HepG2 (cell line): ENCODE data around the gene COX18. TPM values are rescaled to one million over a fixed set of nuclear protein-coding genes. Genes with fewer than 3 reads are reported as not detected.

Experiments used
- ATAC-seq: fragments of 200-7000 bp; cut with Tn5 transposase; 3 replicates; pipeline ENCODE4 v1.9.1; 2020; ENCODE audit warnings: mild to moderate bottlenecking, moderate library complexity
- BruUV-seq: library from RNA; stranded (reverse); fragments of 400-500 nt; replicated peaks from 2 replicates; lab custom pipeline; 2021; lab: Mats Ljungman, UMichigan
- CTCF ChIA-PET: fragments of 300-600 bp; formaldehyde crosslinking; extraction: SDS; loops from one replicate; lab custom pipeline; 2021; ENCODE audit warnings: low total read pairs, inconsistent platforms, low intra/inter-chr PET ratio; lab: Yijun Ruan, JAX
- POLR2A ChIA-PET: fragments of 350-600 bp; sonication (Branson Sonifier 250); formaldehyde crosslinking; loops from one replicate; lab custom pipeline; 2020; ENCODE audit warnings: antibody characterized with exemption, inconsistent platforms; lab: Yijun Ruan, JAX
- DNase-seq: peaks from one replicate; pipeline ENCODE4 v3.0.0-alpha.2; 2015; ENCODE audit warnings: low spot score
- FAIRE-seq: peaks from 3 replicates; lab custom pipeline; 2011; peaks lifted over from hg19 to GRCh38; lab: Jason Lieb, UNC
- H2AFZ ChIP-seq: one replicate; pipeline ENCODE4 v1.6.1; 2011; ENCODE audit warnings: low read length, inconsistent platforms
- H3K27ac ChIP-seq: fragments of 300-600 bp; 3 replicates; pipeline ENCODE4 v1.8.0; 2011; ENCODE audit warnings: mixed run types, mild to moderate bottlenecking, mixed read lengths, low read length, inconsistent platforms; ENCODE audit not compliant: insufficient read depth; ENCODE audit errors: extremely low read length
- H3K27me3 ChIP-seq, 2 experiments: fragments of 200-600 bp in 1 of 2; 2 replicates in 1 of 2; 3 replicates in 1 of 2; pipeline versions ENCODE4 v1.6.0 to v1.8.0; 2011; ENCODE audit warnings: low read length in 2 of 2, mild to moderate bottlenecking in 2 of 2, moderate library complexity in 2 of 2, inconsistent platforms in 1 of 2; ENCODE audit not compliant: insufficient read depth in 2 of 2, control insufficient read depth in 1 of 2
- H3K36me3 ChIP-seq, 2 experiments: fragments of 200-600 bp in 1 of 2; replicated peaks in 1 of 2; 2 replicates in 1 of 2; 3 replicates in 1 of 2; pipeline versions ENCODE4 v1.5.1 to v1.8.0; 2011; ENCODE audit warnings: low read length in 2 of 2, inconsistent platforms in 1 of 2; ENCODE audit not compliant: insufficient read depth in 2 of 2, control insufficient read depth in 1 of 2
- H3K4me1 ChIP-seq: 2 replicates; pipeline ENCODE4 v1.5.1; 2012; ENCODE audit warnings: low read length, inconsistent platforms; ENCODE audit not compliant: insufficient read depth
- H3K4me2 ChIP-seq: 2 replicates; pipeline ENCODE4 v1.6.0; 2011; ENCODE audit warnings: low read depth, low read length, inconsistent platforms
- H3K4me3 ChIP-seq, 3 experiments: fragments of 200-600 bp in 1 of 3; sonication (generic), shearing (Covaris generic) in 1 of 3; replicated peaks in 1 of 3; 2 replicates each; pipeline ENCODE4 v1.5.1; 2011 to 2016; ENCODE audit warnings: low read length in 3 of 3, inconsistent platforms in 2 of 3, low read depth in 2 of 3, mild to moderate bottlenecking in 2 of 3, control low read depth in 1 of 3, mixed read lengths in 1 of 3; ENCODE audit not compliant: insufficient read depth in 1 of 3
- H3K79me2 ChIP-seq: one replicate; pipeline ENCODE4 v1.6.1; 2011; ENCODE audit warnings: low read length, inconsistent platforms; ENCODE audit not compliant: insufficient read depth
- H3K9ac ChIP-seq: 2 replicates; pipeline ENCODE4 v1.6.0; 2011; ENCODE audit warnings: mild to moderate bottlenecking, low read depth, low read length, inconsistent platforms; ENCODE audit not compliant: insufficient read depth
- H3K9me3 ChIP-seq: 2 replicates; pipeline ENCODE4 v1.5.1; 2012; ENCODE audit warnings: mild to moderate bottlenecking, low read length
- H4K20me1 ChIP-seq: 2 replicates; pipeline ENCODE4 v1.6.0; 2011; ENCODE audit warnings: inconsistent platforms, mild to moderate bottlenecking, low read length, moderate library complexity; ENCODE audit not compliant: insufficient read depth
- AGO2 ChIP-seq: fragments of 200-400 bp; formaldehyde crosslinking; optimal IDR thresholded peaks from 2 replicates; pipeline ENCODE3; 2017; ENCODE audit warnings: mild to moderate bottlenecking, low read depth, low read length, moderate library complexity
- CCDC6 ChIP-seq: sonication (generic); formaldehyde crosslinking; IDR thresholded peaks from 2 replicates; pipeline ENCODE4 v1.8.1; 2022; ENCODE audit warnings: mild to moderate bottlenecking, missing genetic modification reagents, moderate library complexity
- KDM1A ChIP-seq: IDR thresholded peaks from 2 replicates; pipeline ENCODE4 v1.6.1; 2016; ENCODE audit warnings: missing compliant biosample characterization
- POLR2AphosphoS5 ChIP-seq: IDR thresholded peaks from 2 replicates; pipeline ENCODE4 v1.6.1; 2012; ENCODE audit warnings: low read depth, low read length
- RBM22 ChIP-seq: fragments of 200-400 bp; formaldehyde crosslinking; optimal IDR thresholded peaks from 2 replicates; pipeline ENCODE3; 2017; ENCODE audit warnings: mild to moderate bottlenecking, low read length, moderate library complexity
- ZC3H13 ChIP-seq: sonication (generic); formaldehyde crosslinking; IDR thresholded peaks from 2 replicates; pipeline ENCODE4 v1.8.1; 2023; ENCODE audit warnings: mild to moderate bottlenecking, missing genetic modification reagents, moderate library complexity
- ZNF749 ChIP-seq: sonication (generic); formaldehyde crosslinking; IDR thresholded peaks from 2 replicates; pipeline ENCODE4 v1.8.0; 2022; ENCODE audit warnings: mild to moderate bottlenecking, missing genetic modification reagents, moderate library complexity, borderline replicate concordance
- ZNF83 ChIP-seq: sonication (generic); formaldehyde crosslinking; IDR thresholded peaks from 2 replicates; pipeline ENCODE4 v1.4.0; 2020; ENCODE audit warnings: missing genetic modification reagents, mild to moderate bottlenecking, borderline replicate concordance
- WGBS: methylation state at CpG from one replicate; pipeline ENCODE4 v1.1.6; 2017; ENCODE audit warnings: low lambda C conversion rate; 5-methylcytosine and 5-hydroxymethylcytosine counted together
- in situ Hi-C: cut with HindIII; loops from 2 replicates; pipeline ENCODE4 v1.10.0; 2017; ENCODE audit warnings: low pct_unique_long_range_greater_than_20kb; ENCODE audit not compliant: extremely low pct_ligation_motif_present
- intact Hi-C: fragments of 100-400 bp; cut with micrococcal nuclease; formaldehyde crosslinking; loops from one replicate; pipeline ENCODE4 v1.10.0; 2022; ENCODE audit not compliant: unreplicated experiment
- polyA plus RNA-seq, 8 experiments: library from polyadenylated mRNA; depleted of rRNA in 3 of 8; stranded (reverse) in 7 of 8; unstranded in 1 of 8; fragments of >200 nt; fragmentation: Illumina TruSeq in 4 of 8; extraction: Trizol in 4 of 8; gene quantifications; 2 replicates each; pipeline versions ENCODE4 v1.2.1 to v1.2.3, GENCODE V29; 2011 to 2016; ENCODE audit warnings: low read depth in 4 of 8, missing spikeins in 1 of 8, mixed read lengths in 1 of 8; ENCODE audit not compliant: insufficient read depth in 1 of 8
- total RNA-seq, 5 experiments: library from RNA; depleted of rRNA; stranded (reverse); fragments of >200 nt; fragmentation: Illumina TruSeq; extraction: Trizol; gene quantifications; 2 replicates each; pipeline ENCODE4 v1.2.3, GENCODE V29; 2016; ENCODE audit warnings: low read depth in 1 of 5
- TF ChIP-seq, protein P1 (sequence below): sonication (generic); formaldehyde crosslinking; IDR thresholded peaks from 2 replicates; pipeline ENCODE4 v1.9.0; 2021; ENCODE audit warnings: missing genetic modification reagents, mild to moderate bottlenecking, borderline replicate concordance
- TF ChIP-seq, protein P2 (sequence below): sonication (generic); formaldehyde crosslinking; IDR thresholded peaks from 2 replicates; pipeline ENCODE4 v1.5.1; 2020; ENCODE audit warnings: missing genetic modification reagents, mild to moderate bottlenecking, borderline replicate concordance
- TF ChIP-seq, protein P3 (sequence below): fragments of 450-650 bp; IDR thresholded peaks from 2 replicates; pipeline ENCODE4 v1.6.1; 2017; ENCODE audit warnings: mild to moderate bottlenecking

The COX18 gene
- total and polyA plus RNA-seq, 2 of the 13 experiments (the other 11 are each of a cell fraction or from before 2014, with no cell fraction given) = 8.7 to 21.3 TPM

GRCh38 chr4:73090738-73091137 lies 21.2 kb upstream of the COX18 start:
- no peak overlapping the region for H2AFZ ChIP-seq
- no peaks in the 10 kb centered on the region for H3K9me3 ChIP-seq
- H3K36me3 ChIP-seq = peaks cover 14 to 43% of the 10 kb centered on the region in 2 experiments
- no TSS peak for BruUV-seq
- WGBS = 73% methylated on average over 1 of the region's 1 CpG
- CTCF ChIA-PET = no interaction called here
- ATAC-seq = peak; percentile 31; the same call in 2 of the 3 replicates
- no peak overlapping the region for H3K4me3 ChIP-seq
- peaks cover 21% of the 10 kb centered on the region for H3K79me2 ChIP-seq
- intact Hi-C loops (no loop called here), in situ Hi-C loops (no loop called here)
- no peaks in the 10 kb centered on the region for H4K20me1 ChIP-seq
- no peak for DNase-seq
- H3K4me2 ChIP-seq = no peak overlapping the region
- POLR2A ChIA-PET = interaction anchor here (1.8 kb wide), 1 partner anchor 13 kb away, joined by 4 read pairs; no protein-coding TSS in a partner anchor
- H3K27me3 ChIP-seq = no peaks in the 10 kb centered on the region
- H3K9ac ChIP-seq = no peak overlapping the region
- no peak overlapping the region for H3K27ac ChIP-seq
- H3K4me1 ChIP-seq = peaks cover 37% of the 10 kb centered on the region
- peak; percentile 54 for TF ChIP-seq RBM22
- TF ChIP-seq, protein P1, sequence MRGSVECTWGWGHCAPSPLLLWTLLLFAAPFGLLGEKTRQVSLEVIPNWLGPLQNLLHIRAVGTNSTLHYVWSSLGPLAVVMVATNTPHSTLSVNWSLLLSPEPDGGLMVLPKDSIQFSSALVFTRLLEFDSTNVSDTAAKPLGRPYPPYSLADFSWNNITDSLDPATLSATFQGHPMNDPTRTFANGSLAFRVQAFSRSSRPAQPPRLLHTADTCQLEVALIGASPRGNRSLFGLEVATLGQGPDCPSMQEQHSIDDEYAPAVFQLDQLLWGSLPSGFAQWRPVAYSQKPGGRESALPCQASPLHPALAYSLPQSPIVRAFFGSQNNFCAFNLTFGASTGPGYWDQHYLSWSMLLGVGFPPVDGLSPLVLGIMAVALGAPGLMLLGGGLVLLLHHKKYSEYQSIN (CRISPR knock-in tag) = no peak
- 0 out of 2 replicates have a peak, but pooled peaks have one; percentile 65 for TF ChIP-seq ZC3H13 (CRISPR knock-in tag)
- FAIRE-seq = no peak

DNA sequence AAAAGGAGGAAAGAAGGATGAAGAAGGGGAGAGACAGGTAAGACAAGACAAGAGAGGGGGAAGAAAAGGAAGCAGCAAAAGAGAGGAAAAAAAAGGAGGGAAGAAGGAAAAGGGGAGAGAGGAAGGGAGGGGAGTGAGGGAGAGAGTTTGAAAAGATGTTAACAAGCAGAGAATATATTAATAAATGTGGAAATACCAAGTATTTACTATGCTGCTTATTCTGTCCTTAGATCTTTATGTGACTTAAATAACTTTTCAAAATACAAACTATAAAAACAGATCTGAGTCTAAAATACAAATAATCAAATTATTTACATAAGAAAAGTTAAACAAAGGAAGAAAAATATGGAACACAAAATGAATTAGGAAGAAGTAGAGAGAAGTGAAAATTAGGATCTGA lies 18.4 kb upstream of the COX18 start:
- H3K79me2 ChIP-seq = peaks cover 24% of the 10 kb centered on the region
- H3K27ac ChIP-seq = no peak overlapping the region
- ATAC-seq = no peak
- no peak overlapping the region for H2AFZ ChIP-seq
- no peaks in the 10 kb centered on the region for H3K27me3 ChIP-seq
- H3K9ac ChIP-seq = no peak overlapping the region
- intact Hi-C loops (no loop called here), in situ Hi-C loops (no loop called here)
- ChIA-PET POLR2A (no interaction called here), CTCF (no interaction called here)
- H3K9me3 ChIP-seq = no peaks in the 10 kb centered on the region
- no peaks in the 10 kb centered on the region for H4K20me1 ChIP-seq
- BruUV-seq = no TSS peak
- no peak overlapping the region for H3K4me3 ChIP-seq
- no peak overlapping the region for H3K4me2 ChIP-seq
- H3K36me3 ChIP-seq = peaks cover 16 to 51% of the 10 kb centered on the region in 2 experiments
- peaks cover 37% of the 10 kb centered on the region for H3K4me1 ChIP-seq
- no peak for FAIRE-seq
- DNase-seq = no peak
- TF ChIP-seq, protein P2, sequence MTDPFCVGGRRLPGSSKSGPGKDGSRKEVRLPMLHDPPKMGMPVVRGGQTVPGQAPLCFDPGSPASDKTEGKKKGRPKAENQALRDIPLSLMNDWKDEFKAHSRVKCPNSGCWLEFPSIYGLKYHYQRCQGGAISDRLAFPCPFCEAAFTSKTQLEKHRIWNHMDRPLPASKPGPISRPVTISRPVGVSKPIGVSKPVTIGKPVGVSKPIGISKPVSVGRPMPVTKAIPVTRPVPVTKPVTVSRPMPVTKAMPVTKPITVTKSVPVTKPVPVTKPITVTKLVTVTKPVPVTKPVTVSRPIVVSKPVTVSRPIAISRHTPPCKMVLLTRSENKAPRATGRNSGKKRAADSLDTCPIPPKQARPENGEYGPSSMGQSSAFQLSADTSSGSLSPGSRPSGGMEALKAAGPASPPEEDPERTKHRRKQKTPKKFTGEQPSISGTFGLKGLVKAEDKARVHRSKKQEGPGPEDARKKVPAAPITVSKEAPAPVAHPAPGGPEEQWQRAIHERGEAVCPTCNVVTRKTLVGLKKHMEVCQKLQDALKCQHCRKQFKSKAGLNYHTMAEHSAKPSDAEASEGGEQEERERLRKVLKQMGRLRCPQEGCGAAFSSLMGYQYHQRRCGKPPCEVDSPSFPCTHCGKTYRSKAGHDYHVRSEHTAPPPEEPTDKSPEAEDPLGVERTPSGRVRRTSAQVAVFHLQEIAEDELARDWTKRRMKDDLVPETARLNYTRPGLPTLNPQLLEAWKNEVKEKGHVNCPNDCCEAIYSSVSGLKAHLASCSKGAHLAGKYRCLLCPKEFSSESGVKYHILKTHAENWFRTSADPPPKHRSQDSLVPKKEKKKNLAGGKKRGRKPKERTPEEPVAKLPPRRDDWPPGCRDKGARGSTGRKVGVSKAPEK (CRISPR knock-in tag) = no peak
- TF ChIP-seq, protein P3, sequence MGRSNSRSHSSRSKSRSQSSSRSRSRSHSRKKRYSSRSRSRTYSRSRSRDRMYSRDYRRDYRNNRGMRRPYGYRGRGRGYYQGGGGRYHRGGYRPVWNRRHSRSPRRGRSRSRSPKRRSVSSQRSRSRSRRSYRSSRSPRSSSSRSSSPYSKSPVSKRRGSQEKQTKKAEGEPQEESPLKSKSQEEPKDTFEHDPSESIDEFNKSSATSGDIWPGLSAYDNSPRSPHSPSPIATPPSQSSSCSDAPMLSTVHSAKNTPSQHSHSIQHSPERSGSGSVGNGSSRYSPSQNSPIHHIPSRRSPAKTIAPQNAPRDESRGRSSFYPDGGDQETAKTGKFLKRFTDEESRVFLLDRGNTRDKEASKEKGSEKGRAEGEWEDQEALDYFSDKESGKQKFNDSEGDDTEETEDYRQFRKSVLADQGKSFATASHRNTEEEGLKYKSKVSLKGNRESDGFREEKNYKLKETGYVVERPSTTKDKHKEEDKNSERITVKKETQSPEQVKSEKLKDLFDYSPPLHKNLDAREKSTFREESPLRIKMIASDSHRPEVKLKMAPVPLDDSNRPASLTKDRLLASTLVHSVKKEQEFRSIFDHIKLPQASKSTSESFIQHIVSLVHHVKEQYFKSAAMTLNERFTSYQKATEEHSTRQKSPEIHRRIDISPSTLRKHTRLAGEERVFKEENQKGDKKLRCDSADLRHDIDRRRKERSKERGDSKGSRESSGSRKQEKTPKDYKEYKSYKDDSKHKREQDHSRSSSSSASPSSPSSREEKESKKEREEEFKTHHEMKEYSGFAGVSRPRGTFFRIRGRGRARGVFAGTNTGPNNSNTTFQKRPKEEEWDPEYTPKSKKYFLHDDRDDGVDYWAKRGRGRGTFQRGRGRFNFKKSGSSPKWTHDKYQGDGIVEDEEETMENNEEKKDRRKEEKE = no peak
- no peak for TF ChIP-seq ZNF749 (CRISPR knock-in tag)
- TF ChIP-seq ZNF83 (CRISPR knock-in tag) = no peak
- TF ChIP-seq CCDC6 = no peak
- no peak for TF ChIP-seq KDM1A (CRISPR knock-in tag)
- peak; percentile 16 for TF ChIP-seq AGO2
- TF ChIP-seq POLR2AphosphoS5 = no peak
